Sciatic nerve (tissue), 2 donors: ENCODE measurements around the gene PHIP. TPM values are rescaled to one million over a fixed set of nuclear protein-coding genes. Genes with fewer than 3 reads are reported as not detected.

Source experiments
- ATAC-seq: fragments of 200-7000 bp; cut with Tn5 transposase; one replicate; pipeline ENCODE4 v1.9.1; 2020; ENCODE audit warnings: mild to moderate bottlenecking, moderate library complexity
- DNase-seq: peaks from one replicate; pipeline ENCODE4 v3.0.0-alpha.2; 2020; ENCODE audit warnings: low spot score
- intact Hi-C: fragments of 100-400 bp; cut with DNase I; formaldehyde crosslinking; loops from one replicate; pipeline ENCODE4 v1.14.2; 2022
- total RNA-seq: library from RNA; stranded (reverse); fragmentation: NEBNext Ultra II Directional; extraction: Animal tissue kit (Norgen Biotek cat#: 25700); gene quantifications from one replicate; pipeline ENCODE4 v1.2.1, GENCODE V29; 2021
- donor health status: DM: no; HTN: no; CAD: no.
- donor health status: DM: no; HTN: no; CAD: no.

PHIP gene
- total RNA-seq, 1 donor from 2014 or later = 43.6 TPM

GRCh38 chr6:79073888-79074287 lies 4.2 kb downstream of the PHIP start:
- no peak for ATAC-seq
- no peak for DNase-seq
- intact Hi-C loops = no loop called here

DNA sequence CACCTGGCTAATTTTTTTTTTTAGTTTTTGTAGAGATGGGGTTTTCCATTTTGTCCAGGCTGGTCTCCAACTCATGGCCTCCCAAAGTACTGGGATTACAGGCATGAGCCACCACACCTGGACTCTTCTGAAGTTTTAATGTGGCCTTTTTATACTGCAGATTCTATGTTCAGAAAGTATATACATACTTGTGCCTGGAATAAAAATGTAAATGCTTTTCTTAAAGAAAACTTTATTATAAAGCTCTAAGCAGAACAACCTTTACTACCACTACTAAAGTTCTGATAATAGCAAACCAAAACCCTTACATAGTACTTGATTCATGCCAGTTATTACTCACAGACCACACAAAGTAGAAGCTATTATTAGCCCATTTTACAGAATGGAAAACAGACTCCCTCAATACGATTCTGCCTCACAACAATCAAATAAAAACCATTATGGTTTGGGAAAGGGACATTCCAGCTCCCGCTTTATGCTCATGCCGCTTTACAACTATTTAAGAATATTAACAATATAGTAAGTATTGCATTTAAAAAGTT lies 5.3 kb downstream of the PHIP start:
- DNase-seq = no peak
- intact Hi-C loops = no loop called here

DNA sequence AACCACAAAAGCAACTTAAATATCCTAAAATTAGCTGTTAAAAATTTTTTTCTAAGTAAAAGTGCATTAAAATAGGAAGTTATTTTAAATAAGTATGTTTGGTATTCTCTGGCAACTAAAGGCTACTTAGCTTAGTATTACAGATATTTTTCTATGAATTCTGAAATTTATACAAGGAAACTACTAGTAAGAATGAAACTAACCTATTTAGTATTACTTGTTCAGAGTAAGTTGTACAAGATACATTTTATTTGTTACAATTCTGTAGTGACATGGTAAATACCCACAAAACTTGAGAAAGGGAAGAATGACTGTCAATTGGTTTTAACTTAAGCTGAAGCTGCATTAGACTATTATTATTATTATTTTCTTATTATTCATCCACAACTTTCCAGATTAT lies 6.5 kb downstream of the PHIP start:
- intact Hi-C loops = no loop called here
- no peak for ATAC-seq

More for the DNA sequence above, 5.3 kb downstream of the PHIP start:
- no peak for ATAC-seq

DNA sequence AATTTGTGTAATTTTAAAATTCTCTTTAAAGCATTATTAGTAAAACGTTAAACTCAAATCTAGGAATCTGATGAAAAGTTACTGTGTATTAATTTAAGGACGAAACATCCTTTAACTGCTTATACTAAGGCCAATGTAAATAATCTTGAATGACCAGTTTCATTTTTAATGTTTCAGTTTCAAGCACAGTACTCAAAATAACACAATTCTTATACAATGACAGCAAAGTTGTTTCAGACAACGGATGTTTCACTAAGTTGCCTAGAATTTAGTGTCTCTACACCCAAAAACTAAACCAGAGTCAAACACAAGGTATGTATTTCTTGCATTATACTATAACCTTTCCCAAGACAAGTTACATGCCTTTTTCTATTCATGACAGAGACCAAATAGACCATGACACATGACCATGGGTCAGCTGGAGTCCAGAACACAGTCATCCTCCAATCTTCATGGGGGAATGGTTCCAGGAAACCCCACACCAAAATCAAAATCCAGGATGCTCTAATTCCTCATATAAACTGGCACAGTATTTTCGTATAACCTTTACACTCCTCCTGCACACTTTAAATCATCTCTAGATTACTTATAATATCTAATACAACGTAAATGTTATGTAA lies 7.7 kb downstream of the PHIP start:
- DNase-seq (no peak), ATAC-seq (no peak)
- intact Hi-C loops = no loop called here

More for the DNA sequence above, 6.5 kb downstream of the PHIP start:
- no peak for DNase-seq

DNA sequence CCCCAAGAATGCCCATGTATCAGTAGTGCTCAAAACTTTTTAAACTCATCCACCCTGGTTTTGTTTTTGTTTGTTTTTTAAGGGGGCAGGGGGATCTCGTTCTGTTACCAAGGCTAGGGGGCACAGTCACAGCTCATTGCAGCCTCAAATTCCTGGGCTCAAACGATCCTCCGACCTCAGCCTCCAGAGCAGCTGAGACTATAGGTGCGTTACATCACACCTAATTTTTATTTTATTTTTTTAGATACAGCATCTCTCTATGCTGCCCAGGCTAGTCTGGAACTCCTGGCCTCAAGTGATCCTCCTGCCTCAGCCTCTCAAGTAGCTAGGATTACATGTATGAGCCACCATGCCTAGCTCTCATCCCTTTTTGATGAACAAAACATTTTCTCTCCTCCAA lies 11.2 kb downstream of the PHIP start:
- intact Hi-C loops = no loop called here
- ATAC-seq (no peak), DNase-seq (no peak)

GRCh38 chr6:79066330-79066729 lies 11.7 kb downstream of the PHIP start:
- ATAC-seq (no peak), DNase-seq (no peak)
- intact Hi-C loops = no loop called here

DNA sequence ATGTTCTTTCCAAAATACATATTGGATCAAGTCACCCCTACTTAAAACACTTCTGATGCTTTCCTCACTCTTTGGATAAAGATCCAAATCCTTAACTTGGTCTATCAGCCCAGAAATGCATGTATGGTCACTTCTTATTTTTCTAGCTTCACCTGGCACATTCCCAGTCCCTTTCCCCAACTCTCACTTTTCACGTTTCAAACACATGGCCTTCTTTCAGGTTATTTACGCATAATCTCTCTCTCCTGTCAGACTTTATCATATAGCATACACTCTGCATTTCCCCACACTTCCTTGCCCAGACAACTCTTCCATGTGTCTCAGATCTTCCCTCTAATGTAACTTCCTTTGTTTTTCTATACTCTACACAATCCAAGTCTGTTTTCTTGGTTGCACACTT lies 12.8 kb downstream of the PHIP start:
- intact Hi-C loops = no loop called here
- no peak for ATAC-seq
- no peak for DNase-seq

DNA sequence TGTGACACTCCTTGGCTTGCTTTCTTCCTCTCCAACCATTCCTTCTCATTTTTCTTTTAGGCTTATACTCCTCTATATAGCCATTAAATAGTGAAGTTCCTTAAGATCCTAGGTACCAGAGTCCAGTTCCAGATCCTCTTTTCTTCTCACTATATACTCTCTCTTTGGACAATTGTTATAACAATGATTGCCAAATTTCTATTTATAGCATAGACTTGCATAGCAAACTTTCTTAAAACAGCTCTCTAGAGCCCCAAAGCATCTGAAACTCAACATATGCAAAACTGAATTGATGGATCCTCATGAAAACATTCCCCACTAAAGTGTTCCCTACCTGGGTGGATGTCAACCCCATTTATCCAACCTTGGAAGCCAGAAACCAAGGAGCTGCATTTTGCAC lies 13.4 kb downstream of the PHIP start:
- no peak for ATAC-seq
- no peak for DNase-seq
- intact Hi-C loops = no loop called here

GRCh38 chr6:79062708-79063107 lies 15.3 kb downstream of the PHIP start:
- ATAC-seq (no peak), DNase-seq (no peak)
- intact Hi-C loops = no loop called here

DNA sequence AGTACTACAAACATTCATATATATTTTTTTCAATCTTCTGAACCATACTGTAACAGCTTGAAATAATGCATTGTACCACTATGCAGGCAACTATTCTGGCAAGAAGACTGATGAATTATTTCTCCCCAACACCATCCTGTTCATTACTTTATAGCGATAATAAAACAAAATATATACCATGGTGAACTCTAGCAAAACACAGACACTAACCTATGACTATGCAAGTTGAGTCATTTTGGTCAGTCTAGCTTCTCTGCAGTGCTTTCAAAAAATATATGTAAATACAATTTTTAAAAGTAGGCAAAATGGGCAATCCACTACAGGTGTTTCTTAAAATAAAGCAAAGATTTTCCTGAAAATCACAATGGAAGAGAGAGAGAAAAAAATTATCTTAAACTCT lies 20.3 kb downstream of the PHIP start:
- ATAC-seq (no peak), DNase-seq (no peak)
- intact Hi-C loops = no loop called here

DNA sequence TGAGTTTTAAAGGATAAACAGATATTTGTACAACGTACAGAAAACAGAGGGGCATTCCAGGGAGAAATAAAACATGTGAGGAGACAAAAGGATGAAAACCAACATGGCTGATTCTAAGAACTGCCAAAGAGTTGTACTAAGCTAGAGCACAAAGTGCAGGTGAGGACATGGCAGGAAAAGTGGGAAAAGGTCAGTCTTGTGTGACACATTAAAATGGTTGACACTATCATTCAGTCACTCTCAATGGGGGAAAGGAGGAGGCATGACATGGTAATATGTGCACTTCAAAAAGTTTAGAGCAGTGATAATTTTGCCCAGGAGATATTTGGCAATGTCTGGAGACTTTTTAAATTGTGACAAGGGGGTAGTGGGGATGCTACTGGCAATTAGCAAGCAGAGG lies 21.8 kb downstream of the PHIP start:
- ATAC-seq = no peak
- intact Hi-C loops = no loop called here
- DNase-seq = no peak

DNA sequence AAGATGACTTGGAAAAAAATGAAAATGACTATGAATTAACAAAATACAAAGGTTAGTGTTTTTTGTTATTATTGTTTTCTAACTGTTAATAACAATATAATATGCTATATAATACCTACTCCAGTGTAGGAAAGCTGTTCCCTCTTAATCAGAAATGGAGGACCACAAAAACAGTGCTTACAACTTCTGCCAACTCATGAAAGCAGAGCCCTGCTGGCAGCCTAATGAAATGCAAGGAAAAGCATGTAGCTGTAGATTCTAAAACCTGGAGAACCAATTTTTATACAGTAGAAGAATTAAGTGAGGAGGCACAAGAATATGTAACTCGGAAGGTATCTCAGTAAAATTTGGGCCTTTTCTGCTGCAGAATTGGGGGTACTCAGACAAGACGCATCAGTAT lies 29.4 kb downstream of the PHIP start:
- ATAC-seq = no peak
- intact Hi-C loops = no loop called here
- no peak for DNase-seq

DNA sequence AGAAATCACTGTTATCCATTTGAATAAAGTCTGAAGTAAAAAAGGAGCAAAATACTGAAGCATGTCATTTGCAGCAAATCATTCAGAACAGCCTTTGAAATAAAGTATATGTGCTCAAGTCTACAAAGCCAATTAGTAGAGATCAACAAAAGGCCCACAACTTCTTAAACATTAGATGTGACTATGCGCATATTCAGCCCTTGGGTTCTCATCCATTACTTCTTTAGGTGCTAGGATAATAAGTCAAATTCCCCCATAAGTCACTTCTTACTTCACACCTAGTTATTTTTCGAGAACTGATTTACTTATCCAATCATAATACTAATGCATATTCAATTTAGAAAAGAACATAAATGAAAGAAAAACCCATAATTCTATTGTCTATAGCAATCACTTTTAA lies 31.0 kb downstream of the PHIP start:
- ATAC-seq (no peak), DNase-seq (no peak)
- intact Hi-C loops = no loop called here

DNA sequence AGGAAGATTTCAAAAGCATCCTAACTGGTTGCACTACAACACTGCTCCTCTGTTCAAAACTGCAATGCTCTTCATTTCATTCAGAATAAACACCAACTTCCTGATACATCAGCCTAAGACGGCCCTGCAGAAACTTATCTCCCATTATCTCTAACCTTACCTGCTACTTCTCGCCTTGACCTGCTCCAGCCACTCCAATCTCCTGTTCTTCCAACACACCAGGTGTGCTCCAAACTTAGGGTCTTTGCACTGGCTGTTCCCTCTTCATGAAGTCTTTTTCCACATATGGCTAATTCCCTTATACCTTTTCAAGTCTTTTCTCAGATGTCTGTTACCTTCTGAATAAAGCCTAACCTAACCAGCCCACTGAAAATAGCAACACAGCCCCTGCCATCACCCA lies 32.1 kb downstream of the PHIP start:
- no peak for ATAC-seq
- intact Hi-C loops = no loop called here
- no peak for DNase-seq

GRCh38 chr6:79042799-79043126 lies 35.3 kb downstream of the PHIP start:
- no peak for ATAC-seq
- no peak for DNase-seq
- intact Hi-C loops = no loop called here

GRCh38 chr6:79042088-79042798 lies 35.8 kb downstream of the PHIP start:
- DNase-seq (no peak), ATAC-seq (no peak)
- intact Hi-C loops = no loop called here

DNA sequence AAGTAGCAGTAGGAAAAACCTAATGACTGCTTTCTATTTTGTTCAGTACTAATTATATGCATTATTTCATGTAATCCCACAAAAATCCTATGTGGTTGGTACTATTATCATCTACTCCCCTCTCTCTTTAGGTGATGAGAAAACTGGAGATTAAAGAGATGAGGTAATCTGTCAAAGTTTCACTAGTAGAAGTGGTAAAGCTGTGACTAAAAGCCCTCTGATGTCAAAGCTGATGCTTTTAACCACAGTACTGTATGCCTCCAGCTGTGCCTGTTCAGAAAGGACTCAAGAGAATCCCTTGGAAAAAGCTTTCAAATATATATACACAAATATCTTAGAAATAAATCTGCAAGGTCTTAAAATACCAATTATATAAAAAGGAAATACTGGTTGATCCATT lies 38.0 kb downstream of the PHIP start:
- ATAC-seq = no peak
- DNase-seq = no peak
- intact Hi-C loops = no loop called here

- intact Hi-C loops = no loop called here
- no peak for ATAC-seq
- no peak for DNase-seq
Observed at GRCh38 chr6:79038061-79038460, 40.0 kb downstream of the PHIP start.

- DNase-seq (no peak), ATAC-seq (no peak)
- intact Hi-C loops = no loop called here
Observed at GRCh38 chr6:79034865-79035264, 43.2 kb downstream of the PHIP start.

DNA sequence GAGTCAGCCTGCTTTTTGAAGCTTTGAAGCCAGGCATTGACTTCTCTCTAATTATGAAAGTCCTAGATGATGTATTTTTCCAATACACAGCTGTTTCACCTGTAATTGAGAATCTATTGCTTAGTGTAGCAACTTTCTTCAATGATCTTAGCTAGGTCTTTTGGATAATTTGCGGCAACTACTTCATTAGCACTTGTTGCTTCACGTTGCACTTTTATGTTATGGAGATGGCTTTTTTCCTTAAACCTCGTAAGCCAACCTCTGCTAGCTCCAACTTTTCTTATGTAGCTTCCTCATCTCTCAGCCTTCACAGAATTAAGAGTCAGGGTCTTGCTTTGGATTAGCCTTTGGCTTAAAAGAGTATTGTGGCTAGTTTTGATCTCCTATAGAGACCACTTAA lies 44.8 kb downstream of the PHIP start:
- no peak for ATAC-seq
- intact Hi-C loops = no loop called here
- DNase-seq = no peak
